ENCODE measurements around the gene LCK. TPM values are rescaled to one million over a fixed set of nuclear protein-coding genes. Genes with fewer than 3 reads are reported as not detected.

Gene LCK
- total and polyA plus RNA-seq, 9 of the 15 experiments (the other 6 are each of a cell fraction or from before 2014, with no cell fraction given), result 0.04 to 0.47 (median 0.13) TPM; not detected in 6

DNA sequence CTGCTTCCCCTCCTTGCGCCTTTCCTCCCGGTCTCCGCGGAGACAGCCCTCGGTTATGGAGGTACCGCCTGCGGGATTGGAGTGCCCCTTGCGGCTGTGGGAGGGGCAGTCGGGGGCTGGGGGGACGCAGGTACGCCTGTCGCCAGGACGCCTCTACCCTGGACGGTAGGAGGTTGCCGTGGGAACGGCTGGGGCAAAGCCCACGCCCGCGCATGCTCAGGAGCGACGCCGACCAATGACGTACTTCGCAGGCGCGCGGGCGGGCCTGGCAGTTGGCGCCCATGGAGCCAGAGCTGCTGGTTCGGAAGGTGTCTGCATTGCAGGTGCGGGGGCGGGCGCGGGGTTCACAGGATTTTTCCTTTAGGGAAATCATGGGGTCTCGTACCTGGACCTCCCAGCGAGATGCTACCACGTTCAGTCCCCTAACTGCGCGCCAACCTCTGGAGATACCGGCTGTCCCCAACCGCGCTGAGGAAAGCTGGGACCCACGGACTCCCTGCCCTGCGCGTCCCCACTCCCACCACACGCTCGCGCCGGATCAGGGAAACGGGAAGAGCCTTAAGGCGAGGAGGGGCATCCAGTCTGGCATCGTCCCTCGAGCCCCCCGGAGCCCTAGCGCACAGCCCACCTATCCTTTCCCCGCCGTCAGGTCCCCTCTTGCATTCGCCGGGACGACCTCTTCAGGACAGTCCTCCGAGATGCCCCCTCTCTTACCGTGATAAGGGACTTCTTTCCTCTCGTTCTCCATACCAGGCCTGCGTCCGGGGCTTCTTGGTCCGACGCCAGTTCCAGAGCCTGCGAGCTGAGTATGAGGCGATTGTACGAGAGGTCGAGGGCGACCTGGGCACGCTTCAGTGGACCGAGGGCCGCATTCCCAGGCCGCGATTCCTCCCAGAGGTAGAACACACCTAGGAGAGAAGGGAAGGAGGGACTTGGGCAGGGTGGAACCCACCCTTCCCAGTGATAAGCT is 45.4 kb upstream of the LCK start, which contains the start of gene IQCC:
TSS of gene IQCC (plus strand) at position 271 of the 970 bp plus-strand sequence. CDS start at position 282, 11 bp downstream.
- peak within 1 kb of the TSS; percentile 87 for H3K27ac ChIP-seq (ENCODE audit: extremely low read depth, low read depth, low read length)
- no peaks in the 10 kb centered on the region for H4K20me1 ChIP-seq (replicated peaks; ENCODE audit: control insufficient read depth, insufficient read depth, low read length)
- H2AFZ ChIP-seq (ENCODE audit: low read depth, low read length), result peak within 1 kb of the TSS; percentile 92
- peaks cover 4% of the 10 kb centered on the region for H3K9me1 ChIP-seq (ENCODE audit: control insufficient read depth, insufficient read depth, low read length)
- H3K36me3 ChIP-seq (ENCODE audit: control insufficient read depth, insufficient read depth, low read length), result peaks cover 28% of the 10 kb centered on the region; the same call in 2 of the 3 replicates
- in situ Hi-C loops (cut with MboI), result no loop called here
- H3K4me2 ChIP-seq (ENCODE audit: insufficient read depth, low read length), result peak within 1 kb of the TSS; percentile 99
- BruUV-seq (replicated peaks), result TSS peak; percentile 84
- CTCF ChIA-PET (ENCODE audit: low intra/inter-chr PET ratio), result no interaction called here
- no peaks in the 10 kb centered on the region for H3K9me3 ChIP-seq (replicated peaks; ENCODE audit: control insufficient read depth, insufficient read depth, low read depth, low read length)
- DNase-seq (ENCODE audit: extremely low read depth in 1 of 4, low spot score in 3 of 4) (peak; percentile 96 to 98 (median 97)), FAIRE-seq (peak; percentile 75), ATAC-seq (peak; percentile 79)
- 2% methylated on average over 76 of the region's 77 CpGs for WGBS (ENCODE audit: insufficient coverage, low coverage, missing lambda C conversion rate)
- intact Hi-C loops (cut with micrococcal nuclease), result loop anchor here (5.0 kb wide), 1 partner anchor 42 kb away; the partner anchor contains the start of gene FAM167B
- H3K79me2 ChIP-seq (ENCODE audit: control insufficient read depth, insufficient read depth, low read length), result peaks cover 25% of the 10 kb centered on the region
- POLR2A ChIA-PET, result interaction anchor here (0.5 to 7.8 kb wide), 13 partner anchors 10 to 170 kb away, joined by 3 to 80 read pairs (median 4); partner anchors contain the start of genes HDAC1, KPNA6 and MARCKSL1
- H3K4me3 ChIP-seq, result peak within 1 kb of the TSS; percentile 74
- H3K9ac ChIP-seq (ENCODE audit: insufficient read depth in 1 of 2, low read depth in 2 of 2, low read length in 2 of 2), result peak within 1 kb of the TSS; percentile 90 to 100
- peaks cover 22 to 47% of the 10 kb centered on the region in 2 experiments for H3K4me1 ChIP-seq (replicated peaks in 1 of 2; ENCODE audit: control insufficient read depth in 2 of 2, insufficient read depth in 2 of 2, low read length in 2 of 2)
- no peaks in the 10 kb centered on the region for H3K27me3 ChIP-seq (ENCODE audit: control insufficient read depth in 2 of 2, insufficient read depth in 2 of 2, low read length in 2 of 2)
- TF ChIP-seq HMG20B (CRISPR knock-in tag; IDR thresholded peaks at IDR 0.05) (no peak), ATF1 (CRISPR knock-in tag; IDR thresholded peaks at IDR 0.05) (peak; percentile 97), ATF1 (tag; IDR thresholded peaks at IDR 0.05) (peak; percentile 98), MCM5 (IDR thresholded peaks at IDR 0.05; ENCODE audit: low read depth) (no peak), DMBX1 (CRISPR knock-in tag; IDR thresholded peaks at IDR 0.05; ENCODE audit: borderline replicate concordance) (0 out of 2 replicates have a peak, but pooled peaks have one; percentile 35), PTBP1 (IDR thresholded peaks at IDR 0.05; ENCODE audit: low read depth, low read length) (0 out of 2 replicates have a peak, but pooled peaks have one; percentile 22), JUNB (CRISPR knock-in tag; conservative IDR thresholded peaks at IDR 0.05) (no peak), SNIP1 (IDR thresholded peaks at IDR 0.05; ENCODE audit: low read depth) (no peak), ZNF239 (CRISPR knock-in tag; IDR thresholded peaks at IDR 0.05) (no peak), POLR2AphosphoS5 (IDR thresholded peaks at IDR 0.05; ENCODE audit: control insufficient read depth, insufficient read depth, low read depth, low read length) (peak; percentile 93)
- TF ChIP-seq, protein P1, sequence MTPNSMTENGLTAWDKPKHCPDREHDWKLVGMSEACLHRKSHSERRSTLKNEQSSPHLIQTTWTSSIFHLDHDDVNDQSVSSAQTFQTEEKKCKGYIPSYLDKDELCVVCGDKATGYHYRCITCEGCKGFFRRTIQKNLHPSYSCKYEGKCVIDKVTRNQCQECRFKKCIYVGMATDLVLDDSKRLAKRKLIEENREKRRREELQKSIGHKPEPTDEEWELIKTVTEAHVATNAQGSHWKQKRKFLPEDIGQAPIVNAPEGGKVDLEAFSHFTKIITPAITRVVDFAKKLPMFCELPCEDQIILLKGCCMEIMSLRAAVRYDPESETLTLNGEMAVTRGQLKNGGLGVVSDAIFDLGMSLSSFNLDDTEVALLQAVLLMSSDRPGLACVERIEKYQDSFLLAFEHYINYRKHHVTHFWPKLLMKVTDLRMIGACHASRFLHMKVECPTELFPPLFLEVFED (CRISPR knock-in tag; conservative IDR thresholded peaks at IDR 0.05), result no peak
- TF ChIP-seq, protein P2, sequence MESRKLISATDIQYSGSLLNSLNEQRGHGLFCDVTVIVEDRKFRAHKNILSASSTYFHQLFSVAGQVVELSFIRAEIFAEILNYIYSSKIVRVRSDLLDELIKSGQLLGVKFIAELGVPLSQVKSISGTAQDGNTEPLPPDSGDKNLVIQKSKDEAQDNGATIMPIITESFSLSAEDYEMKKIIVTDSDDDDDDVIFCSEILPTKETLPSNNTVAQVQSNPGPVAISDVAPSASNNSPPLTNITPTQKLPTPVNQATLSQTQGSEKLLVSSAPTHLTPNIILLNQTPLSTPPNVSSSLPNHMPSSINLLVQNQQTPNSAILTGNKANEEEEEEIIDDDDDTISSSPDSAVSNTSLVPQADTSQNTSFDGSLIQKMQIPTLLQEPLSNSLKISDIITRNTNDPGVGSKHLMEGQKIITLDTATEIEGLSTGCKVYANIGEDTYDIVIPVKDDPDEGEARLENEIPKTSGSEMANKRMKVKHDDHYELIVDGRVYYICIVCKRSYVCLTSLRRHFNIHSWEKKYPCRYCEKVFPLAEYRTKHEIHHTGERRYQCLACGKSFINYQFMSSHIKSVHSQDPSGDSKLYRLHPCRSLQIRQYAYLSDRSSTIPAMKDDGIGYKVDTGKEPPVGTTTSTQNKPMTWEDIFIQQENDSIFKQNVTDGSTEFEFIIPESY (CRISPR knock-in tag; IDR thresholded peaks at IDR 0.05), result no peak
- TF ChIP-seq, protein P3, sequence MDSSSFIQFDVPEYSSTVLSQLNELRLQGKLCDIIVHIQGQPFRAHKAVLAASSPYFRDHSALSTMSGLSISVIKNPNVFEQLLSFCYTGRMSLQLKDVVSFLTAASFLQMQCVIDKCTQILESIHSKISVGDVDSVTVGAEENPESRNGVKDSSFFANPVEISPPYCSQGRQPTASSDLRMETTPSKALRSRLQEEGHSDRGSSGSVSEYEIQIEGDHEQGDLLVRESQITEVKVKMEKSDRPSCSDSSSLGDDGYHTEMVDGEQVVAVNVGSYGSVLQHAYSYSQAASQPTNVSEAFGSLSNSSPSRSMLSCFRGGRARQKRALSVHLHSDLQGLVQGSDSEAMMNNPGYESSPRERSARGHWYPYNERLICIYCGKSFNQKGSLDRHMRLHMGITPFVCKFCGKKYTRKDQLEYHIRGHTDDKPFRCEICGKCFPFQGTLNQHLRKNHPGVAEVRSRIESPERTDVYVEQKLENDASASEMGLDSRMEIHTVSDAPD (CRISPR knock-in tag; IDR thresholded peaks at IDR 0.05), result no peak

Measured in K562 (cell line).